GM19397 (cell line): ENCODE results near the gene FRMD5.
"Not testable (repeated sequence)": the region's sequence is repeated elsewhere in the genome, so short reads cannot be mapped to it uniquely, and the experiment has no call there.

Source experiments
- ATAC-seq: cut with Tn5 transposase; IDR thresholded peaks from one replicate; pipeline ENCODE4 v1.9.1; 2021; ENCODE audit warnings: mild to moderate bottlenecking, moderate library complexity; ENCODE audit not compliant: unreplicated experiment

The FRMD5 gene

DNA sequence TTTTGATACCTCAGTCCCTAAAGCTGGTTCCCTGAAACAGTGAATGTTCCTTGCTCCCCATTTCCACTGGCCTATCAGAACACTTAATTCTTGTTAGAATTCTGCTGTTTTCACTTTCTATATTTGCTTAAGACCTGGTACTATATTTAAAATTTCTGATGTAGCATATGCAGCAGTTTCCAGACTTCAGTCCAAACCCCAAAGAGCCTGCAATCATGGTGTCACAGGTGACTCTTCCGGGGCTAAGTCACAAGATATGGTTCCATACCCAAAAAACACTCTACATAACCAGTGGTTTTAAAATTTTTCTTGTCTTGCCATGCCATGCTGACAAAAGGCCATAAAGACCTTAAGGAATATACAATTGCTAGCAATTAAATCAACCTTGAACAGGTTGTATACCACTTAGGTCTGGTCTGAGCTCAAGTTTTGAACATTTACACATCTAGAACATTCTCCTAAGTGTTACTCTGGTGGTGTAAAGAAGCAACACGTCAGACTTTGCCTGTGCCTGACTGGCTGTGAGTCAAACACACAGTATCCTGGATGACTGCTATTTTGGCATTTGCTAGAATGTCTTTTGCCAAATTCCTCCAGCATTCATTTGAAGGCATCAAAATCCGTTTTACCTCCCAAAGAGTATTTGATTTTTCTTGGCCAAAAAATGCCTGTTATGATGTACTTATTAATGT lies 160.0 kb downstream of the FRMD5 start:
- ATAC-seq, result no peak

DNA sequence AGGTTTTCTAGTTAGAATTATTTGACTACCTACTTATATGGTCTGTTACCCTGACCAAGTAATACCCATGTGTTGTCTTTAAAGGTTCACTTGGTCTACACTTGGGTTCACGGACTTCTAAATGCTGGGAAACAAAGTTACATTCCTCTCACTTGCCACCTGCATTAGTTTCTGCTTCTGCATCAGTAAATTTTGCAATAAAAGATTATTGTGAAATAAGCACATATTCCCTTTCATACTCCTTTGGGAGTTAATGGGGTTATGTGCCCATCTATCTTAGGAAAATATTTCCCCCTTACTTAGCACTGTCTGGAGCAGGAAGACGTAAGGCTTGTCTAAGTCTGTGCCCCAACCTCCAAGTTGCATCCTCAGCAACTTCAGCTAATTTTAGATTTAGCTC lies 160.7 kb downstream of the FRMD5 start:
- no peak for ATAC-seq

DNA sequence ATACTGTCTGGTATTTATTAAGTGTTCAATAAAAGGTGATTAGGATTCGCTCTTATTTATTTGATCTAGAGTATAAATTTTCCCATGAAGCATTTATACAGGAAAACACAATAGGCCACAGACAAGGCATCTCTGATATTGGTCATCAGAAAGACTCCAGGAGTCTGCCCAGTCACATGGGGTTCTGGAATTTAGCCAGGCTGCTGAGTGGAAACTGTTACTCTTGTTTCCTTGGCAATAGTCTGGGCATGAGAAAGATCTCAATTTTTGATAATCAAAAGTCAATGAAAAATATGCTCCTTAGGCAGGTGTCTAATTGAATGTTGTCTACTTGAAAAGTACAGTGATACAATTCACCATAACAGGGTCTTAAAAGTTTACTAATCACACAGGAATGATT lies 161.2 kb downstream of the FRMD5 start:
- no peak for ATAC-seq

DNA sequence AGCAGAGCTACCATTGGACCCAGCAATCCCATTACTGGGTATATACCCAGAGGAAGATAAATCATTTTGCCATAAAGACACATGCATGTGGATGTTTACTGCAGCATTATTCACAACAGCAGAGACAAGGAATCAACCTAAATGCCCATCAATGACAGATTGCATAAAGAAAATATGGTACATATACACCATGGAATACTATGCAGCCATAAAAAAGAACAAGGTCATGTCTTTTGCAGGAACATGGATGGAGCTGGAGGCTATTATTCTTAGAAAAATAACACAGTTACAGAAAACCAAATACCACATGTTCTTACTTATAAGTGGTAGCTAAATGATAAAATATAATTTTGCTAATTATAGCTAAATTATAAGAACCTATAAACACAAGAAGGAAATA lies 162.3 kb downstream of the FRMD5 start:
- ATAC-seq, result not testable (repeated sequence)

DNA sequence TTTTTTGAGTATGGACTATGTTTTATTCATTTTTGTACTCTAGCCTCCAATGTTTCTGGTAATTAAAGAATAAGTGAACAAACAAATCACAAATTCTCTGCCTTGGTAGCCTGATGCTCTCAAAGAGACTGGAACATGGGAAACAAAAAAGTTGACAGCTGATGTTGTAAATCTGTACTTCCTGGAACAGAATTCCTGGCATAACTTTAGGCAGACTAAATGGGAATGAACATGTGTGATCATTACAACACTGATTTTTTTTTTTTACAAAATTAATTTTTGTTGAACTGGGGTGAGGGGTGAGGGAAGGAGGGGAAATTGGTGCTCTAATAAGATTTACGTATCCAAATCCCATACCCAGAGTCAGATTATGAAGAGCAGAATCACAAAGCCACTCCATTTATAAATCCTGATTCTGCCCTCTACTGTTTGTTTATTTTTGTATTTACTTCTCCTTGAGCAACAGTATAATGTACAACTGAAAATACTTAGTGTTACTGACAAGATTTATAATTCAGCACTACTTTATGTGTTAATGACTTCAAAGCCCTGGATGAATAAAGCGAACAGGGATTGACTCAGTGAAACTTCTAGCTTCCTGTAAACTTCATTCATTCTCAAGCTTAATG lies 165.0 kb downstream of the FRMD5 start:
- ATAC-seq, result no peak

DNA sequence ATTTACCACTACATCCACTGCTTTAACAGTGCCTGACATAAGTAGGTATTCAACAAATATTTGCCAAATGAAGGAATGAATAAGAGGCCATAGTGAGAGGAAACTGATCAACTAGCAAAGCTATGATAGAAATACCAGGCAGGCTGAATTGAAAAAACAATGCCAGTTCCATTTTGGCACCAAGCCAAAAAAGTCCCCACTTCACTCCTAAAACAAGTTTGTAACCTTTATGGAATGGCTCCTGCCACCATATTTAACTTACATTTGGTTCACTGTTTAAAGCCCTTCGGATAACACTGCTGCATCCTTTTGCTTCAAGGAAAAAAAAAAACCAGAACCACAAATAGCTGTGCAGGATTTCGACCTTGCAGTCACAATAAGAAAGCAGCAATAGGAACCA lies 166.1 kb downstream of the FRMD5 start:
- no peak for ATAC-seq

DNA sequence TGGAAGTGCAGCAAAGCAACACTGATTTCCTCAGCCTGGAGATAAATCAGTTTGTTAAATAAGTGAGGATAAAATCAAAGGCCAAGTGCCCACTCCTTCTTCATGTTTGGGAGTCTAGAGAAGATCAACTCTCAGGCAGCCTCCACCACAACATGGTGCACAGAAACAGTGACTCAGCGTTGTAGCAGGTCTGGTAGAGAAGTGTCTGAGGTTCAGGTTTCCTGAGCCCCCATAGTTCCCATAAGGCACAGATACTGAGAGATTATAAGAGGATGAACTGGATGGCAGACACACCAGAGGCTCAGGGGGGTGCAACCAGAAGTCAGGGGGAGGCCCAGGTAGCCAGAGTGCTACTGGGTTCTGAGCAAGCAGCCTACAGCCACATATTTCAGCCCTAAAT lies 166.7 kb downstream of the FRMD5 start:
- ATAC-seq, result no peak

DNA sequence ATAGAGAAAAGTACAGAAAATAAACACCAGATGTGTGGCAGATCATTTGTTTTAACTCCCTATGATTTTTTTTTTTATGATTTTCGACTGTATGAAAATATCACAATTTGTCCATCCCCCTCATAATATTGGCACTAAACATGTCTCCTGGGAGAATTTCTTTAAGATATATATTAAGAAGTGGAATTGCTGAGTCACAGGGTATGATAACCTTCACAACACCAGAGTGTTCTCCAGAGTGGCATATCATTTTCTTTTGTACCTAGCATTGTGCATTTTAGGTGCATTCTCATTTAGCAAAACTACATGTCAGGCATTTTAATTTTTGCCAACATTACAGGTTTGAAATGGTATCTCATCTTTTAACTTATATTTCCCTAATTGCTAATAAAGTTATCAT lies 170.9 kb downstream of the FRMD5 start:
- no peak for ATAC-seq

DNA sequence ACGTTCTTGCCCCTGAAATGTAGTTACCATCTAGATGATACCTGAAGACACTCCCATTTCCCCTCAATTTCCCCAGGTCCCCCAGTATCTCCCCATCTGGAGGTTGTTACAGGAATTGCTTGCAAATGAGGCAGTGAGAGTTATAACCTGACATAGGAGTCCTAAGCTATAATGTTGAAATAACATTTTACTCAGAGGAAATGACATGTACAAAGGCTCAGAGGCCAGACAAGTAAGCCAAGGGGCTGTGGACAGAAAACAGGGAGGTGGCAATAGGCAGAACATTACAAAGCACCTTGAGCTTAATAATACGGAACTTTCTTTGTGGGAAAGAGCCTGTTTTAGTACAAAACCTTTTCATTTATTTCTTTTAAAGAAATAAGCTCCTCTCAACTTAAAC lies 171.9 kb downstream of the FRMD5 start:
- ATAC-seq, result no peak

DNA sequence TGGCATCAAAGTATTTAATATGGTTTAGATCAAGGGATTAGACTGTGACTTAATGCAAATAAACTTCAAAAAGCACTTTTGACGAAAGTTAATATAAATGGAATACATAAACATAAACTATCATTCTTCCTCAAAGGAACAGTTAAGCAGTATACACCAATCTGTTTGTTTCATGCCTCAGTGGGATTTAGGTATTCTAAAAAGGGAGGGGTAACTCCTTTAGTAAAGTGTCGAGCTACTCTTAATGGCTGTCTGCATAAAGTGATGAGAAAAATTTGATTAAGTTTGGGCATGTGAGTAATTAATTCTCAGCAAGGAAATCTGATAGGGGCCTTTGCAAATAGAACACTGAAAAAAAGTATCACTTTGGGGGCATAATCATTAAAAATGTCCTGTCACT lies 176.9 kb downstream of the FRMD5 start:
- ATAC-seq, result no peak

DNA sequence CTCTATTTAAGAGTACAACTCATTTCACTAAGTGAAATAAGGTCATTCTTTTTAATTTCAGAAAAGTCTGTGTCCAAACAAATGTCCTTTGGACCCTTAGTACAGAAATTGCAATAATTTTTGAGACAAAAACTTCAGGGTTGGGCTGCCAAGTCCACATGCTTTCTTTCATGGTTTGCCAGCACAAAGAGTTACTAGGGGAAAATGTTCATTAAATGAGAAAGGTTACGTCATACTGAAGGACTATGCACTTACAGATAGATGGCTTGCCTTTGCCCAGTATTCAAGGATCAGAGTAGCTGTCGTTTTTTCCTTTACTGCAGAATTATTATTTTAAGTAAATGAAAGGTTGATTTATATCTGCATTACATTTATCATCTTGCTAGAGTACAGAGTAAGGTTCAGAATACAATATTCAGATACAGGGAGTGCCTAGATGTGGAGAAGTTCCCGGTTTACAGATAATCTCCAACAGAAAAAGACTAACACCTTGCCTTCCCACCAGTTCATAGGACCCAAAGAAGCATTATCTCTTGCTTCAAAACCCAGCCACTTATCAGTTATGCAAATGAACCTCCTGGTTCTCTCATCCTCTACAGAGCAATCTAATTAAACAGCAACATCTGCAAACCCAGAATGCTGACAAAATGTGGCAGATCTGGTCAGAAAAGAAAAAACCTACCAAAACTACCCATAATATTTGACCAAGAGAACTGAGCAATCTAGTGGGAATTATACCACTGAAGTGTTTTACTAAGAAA lies 179.3 kb downstream of the FRMD5 start:
- no peak for ATAC-seq

DNA sequence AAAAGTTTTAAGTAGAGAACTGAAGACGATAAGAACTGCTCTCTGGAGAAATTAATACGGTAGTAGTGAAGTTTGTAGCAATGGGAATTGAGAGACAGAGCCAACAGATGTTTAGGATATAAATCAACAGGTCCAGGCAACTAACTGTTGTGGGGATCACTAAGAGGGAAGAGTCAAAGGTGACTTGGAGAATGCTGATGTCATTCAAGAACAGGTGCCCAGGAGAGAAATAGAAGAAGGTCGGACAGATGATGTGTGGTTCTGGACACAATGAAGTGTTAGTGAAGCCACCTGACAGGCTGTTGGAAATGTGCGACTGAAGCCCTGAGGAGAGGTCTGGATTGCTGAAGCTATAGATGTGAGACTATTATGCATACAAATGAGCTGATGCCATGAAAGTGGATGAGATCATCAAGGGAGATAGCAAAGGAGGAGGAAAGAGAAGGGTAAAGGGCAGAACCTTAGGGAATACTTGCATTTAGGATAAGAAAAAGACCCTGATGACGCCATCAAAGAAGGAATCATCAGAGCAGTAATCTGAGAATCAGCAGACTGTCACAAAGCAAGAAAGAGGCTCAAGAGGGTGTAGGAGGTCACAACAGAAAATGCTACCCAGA lies 183.7 kb downstream of the FRMD5 start:
- ATAC-seq, result no peak

DNA sequence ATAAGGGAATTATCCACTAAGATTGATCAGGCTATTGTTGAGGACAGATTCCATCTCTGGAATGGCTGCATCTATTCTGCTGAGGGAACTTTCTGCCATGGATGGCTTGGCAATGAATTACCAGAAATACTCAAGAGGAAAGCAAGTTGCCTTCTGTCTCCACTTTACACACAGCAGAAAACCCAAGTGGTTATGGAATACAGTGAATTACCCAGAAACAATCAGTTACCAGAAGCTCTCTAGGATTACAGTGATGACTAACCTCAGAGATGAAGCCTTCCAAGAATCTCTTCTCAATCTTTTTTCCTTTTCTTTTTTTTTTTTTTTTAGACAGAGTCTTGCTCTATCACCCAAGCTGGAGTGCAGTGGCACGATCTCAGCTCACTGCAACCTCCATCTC lies 185.0 kb downstream of the FRMD5 start:
- no peak for ATAC-seq

DNA sequence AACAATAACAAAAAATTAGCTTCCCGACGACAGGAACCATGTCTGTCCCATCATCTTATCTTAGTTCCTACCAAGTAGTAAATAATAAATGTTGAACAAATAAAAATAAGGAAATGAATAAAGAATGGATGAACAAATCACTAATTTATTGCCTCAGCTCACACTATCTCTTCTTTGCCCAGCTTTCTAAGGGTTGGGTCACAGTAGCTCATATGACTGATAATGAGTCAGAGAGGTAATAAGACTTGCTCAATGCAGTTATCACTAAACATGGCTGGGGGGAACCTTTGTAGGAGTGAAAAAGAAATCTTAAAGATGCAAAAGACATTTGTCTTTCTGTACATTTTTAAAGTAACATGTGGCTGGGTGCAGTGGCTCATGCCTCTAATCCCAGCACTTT lies 186.0 kb downstream of the FRMD5 start:
- ATAC-seq, result no peak

DNA sequence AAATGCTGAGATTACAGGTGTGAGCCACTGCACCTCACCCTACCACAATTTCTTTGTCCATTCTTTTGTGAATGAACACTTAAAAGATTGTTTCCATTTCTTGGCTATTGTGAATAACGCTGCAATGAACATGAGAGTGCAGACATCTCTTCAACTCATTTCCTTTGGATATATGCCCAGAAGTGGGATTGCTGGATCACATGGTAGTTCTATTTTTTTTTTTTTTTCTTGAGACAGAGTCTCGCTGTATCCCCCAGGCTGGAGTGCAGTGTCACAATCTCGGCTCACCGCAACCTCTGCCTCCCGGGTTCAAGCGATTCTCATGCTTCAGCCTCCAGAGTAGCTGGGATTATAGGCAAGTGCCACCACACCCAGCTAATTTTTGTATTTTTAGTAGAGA lies 194.8 kb downstream of the FRMD5 start:
- not testable (repeated sequence) for ATAC-seq

DNA sequence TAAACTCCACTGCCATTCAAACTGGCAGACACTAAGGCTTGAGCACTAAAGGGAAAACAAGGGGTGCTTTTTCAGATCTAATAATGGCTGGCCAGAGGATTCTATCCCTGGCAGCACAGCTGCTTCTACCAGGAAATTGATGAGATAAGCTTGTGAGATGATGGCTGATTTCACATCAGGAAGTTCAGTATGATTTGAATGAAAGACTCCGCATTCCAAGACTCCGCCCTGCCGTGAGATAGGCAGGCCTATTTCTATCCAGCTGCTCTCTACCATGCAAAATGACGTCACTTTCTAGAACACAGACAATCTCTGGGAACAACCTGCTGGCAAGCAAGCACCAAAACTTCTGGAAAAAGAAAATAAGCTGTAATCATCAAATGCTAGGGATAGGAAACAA lies 196.5 kb downstream of the FRMD5 start:
- ATAC-seq, result no peak

DNA sequence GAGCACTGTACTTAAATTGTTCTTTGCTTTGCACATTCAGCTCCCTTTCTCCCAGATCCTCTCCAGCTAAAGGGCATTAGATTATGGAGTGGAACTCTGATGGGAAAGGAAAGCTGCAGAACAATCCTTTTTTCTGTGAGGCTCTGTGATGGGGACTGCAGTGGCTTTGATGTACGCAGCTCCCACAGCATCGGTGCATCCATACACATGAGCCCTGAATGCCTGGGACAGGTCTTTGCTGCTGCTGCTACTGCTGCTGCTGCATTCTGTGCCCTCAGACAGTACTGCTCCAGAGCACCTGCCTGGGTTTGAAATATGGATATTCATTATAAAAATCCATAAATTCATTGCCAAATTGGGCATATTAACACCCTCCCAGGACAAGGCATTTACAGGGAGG lies 203.9 kb downstream of the FRMD5 start:
- no peak for ATAC-seq

DNA sequence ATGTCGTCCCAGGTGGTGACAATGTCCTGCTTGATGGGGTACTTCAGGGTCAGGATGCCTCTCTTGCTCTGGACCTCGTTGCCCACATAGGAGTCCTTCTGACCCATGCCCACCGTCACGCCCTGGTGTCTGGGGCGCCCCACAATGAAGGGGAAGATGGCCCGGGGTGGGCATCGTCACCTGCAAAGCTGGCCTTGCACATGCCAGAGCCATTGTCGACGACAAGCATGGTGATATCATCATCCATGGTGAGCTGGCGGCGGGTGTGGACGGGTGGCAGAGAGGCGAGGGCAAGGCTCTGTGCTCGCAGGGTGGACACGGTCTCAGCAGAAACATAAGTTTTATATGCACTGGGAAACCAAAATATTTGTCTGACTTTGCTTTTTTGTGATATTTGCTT lies 205.1 kb downstream of the FRMD5 start:
- no peak for ATAC-seq

DNA sequence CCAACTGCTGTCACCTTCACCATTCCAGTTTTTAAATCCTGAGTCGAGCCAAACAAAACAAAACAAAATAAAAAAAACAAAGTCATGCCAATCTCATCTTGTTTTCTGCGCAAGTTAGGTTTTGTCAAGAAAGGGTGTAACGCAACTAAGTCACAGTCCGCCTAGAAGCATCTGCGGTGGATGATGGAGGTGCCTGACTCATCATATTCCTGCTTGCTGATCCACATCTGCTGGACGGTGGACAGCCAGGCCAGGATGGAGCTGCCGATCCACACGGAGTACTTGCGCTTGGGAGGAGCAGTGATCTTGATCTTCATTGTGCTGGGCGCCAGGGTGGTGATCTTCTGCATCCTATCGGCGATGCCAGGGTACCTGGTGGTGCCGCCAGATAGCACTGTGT lies 206.2 kb downstream of the FRMD5 start:
- ATAC-seq, result no peak

DNA sequence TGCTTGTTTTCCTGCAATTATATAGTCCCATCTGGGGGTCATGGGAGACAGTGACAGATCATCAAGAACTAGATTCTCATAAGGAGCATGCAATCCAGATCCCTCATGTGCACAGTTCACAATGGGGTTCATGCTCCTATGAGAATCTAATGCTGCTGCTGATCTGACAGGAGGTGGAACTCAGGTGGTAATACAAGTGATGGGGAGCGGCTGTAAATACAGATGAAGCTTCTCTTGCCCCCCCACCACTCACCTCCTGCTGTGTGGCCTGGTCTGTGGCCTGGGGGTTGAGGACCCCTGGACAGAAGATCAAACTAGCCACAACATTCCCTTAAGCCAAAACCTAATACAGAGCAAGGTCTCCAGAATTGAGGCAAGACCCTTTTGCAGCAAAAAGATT lies 207.1 kb downstream of the FRMD5 start:
- no peak for ATAC-seq

DNA sequence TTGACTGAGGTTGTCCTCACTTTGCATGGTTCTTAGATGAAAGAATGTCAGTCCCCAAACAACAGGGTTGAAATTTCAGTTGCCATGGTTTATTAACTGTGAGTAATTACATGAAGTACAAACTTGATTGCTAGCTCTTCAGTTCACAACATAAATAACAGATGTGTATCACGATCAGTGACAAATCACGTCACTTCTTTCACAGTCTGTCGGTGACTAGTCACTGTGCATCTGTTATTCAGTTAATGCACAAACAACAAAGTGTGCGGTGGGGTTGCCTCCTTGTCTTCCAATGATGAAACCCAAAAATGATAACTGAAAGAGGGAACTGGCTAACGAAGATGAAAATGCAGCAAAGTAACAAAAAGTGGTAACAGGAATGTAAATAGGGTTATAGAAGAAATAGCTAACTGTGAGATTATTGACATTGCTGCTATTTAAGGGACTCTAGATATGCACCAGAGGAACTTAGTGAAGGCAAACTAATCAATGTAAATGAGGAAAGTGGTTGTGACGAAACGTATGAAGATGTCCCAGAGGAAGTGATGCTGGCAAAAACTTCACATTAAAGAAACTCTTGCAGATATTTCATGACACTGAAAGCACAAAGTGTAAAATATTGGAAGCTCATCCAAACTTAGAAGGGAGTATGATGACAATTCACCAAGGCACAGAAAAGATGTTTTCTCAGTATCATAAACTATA lies 208.9 kb downstream of the FRMD5 start:
- ATAC-seq, result no peak
